ENCODE results near the gene PDE4C. TPM values are rescaled to one million over a fixed set of nuclear protein-coding genes. Genes with fewer than 3 reads are reported as not detected.

PDE4C gene
- total and polyA plus RNA-seq, 9 of the 15 experiments (the other 6 are each of a cell fraction or from before 2014, with no cell fraction given), result 0.04 to 0.91 (median 0.20) TPM; not detected in 1

DNA sequence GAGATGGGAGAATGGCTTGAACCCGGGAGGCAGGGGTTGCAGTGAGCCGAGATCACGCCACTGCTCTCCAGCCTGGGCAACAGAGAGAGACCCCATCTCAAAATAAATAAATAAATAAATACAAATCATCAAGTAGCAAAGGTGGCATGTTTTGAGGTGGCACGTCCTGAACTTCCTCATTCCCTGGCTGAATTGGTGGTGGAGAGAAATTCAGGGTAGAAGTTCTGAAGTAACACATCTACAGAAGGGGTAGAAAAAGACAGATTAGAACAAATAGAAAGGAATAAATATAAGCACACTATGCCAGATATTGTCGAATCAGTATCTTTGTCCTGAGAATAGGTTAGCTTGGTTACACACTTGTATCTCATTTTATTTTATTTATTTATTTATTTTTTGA is 46.3 kb downstream of the PDE4C start:
- intact Hi-C loops (cut with micrococcal nuclease), result no loop called here
- no peak overlapping the region for H3K9ac ChIP-seq (ENCODE audit: insufficient read depth in 1 of 2, low read depth in 2 of 2, low read length in 2 of 2)
- H2AFZ ChIP-seq (ENCODE audit: low read depth, low read length), result no peak overlapping the region
- H3K79me2 ChIP-seq (ENCODE audit: control insufficient read depth, insufficient read depth, low read length), result peaks cover 7% of the 10 kb centered on the region
- in situ Hi-C loops (cut with MboI), result no loop called here
- no TSS peak for BruUV-seq (replicated peaks)
- H3K27me3 ChIP-seq (ENCODE audit: control insufficient read depth in 2 of 2, insufficient read depth in 2 of 2, low read length in 2 of 2), result no peaks in the 10 kb centered on the region
- CTCF ChIA-PET (ENCODE audit: low intra/inter-chr PET ratio), result no interaction called here
- POLR2A ChIA-PET, result interaction anchor here (0.5 to 0.9 kb wide), 2 partner anchors 13 to 45 kb away, joined by 3 read pairs; partner anchors contain the start of gene MPV17L2
- no peak overlapping the region for H3K4me3 ChIP-seq
- peaks cover 34% of the 10 kb centered on the region; the same call in 2 of the 3 replicates for H3K36me3 ChIP-seq (ENCODE audit: control insufficient read depth, insufficient read depth, low read length)
- no peaks in the 10 kb centered on the region for H4K20me1 ChIP-seq (replicated peaks; ENCODE audit: control insufficient read depth, insufficient read depth, low read length)
- TF ChIP-seq SOX6 (IDR thresholded peaks at IDR 0.05), result no peak
- no peak for TF ChIP-seq THAP7 (CRISPR knock-in tag; IDR thresholded peaks at IDR 0.05)
- no peak for TF ChIP-seq ETV5 (CRISPR knock-in tag; IDR thresholded peaks at IDR 0.05; ENCODE audit: low read depth)
- no peak for TF ChIP-seq XRCC3 (IDR thresholded peaks at IDR 0.05)
- TF ChIP-seq ZNF324 (CRISPR knock-in tag; IDR thresholded peaks at IDR 0.05), result no peak
- no peak for TF ChIP-seq ZBTB11 (CRISPR knock-in tag; IDR thresholded peaks at IDR 0.05)
- TF ChIP-seq SNRNP70 (optimal IDR thresholded peaks at IDR 0.05; ENCODE audit: low read depth, low read length), result no peak
- TF ChIP-seq NFIC (IDR thresholded peaks at IDR 0.05), result no peak
- TF ChIP-seq, protein P1, sequence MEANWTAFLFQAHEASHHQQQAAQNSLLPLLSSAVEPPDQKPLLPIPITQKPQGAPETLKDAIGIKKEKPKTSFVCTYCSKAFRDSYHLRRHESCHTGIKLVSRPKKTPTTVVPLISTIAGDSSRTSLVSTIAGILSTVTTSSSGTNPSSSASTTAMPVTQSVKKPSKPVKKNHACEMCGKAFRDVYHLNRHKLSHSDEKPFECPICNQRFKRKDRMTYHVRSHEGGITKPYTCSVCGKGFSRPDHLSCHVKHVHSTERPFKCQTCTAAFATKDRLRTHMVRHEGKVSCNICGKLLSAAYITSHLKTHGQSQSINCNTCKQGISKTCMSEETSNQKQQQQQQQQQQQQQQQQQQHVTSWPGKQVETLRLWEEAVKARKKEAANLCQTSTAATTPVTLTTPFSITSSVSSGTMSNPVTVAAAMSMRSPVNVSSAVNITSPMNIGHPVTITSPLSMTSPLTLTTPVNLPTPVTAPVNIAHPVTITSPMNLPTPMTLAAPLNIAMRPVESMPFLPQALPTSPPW (CRISPR knock-in tag; IDR thresholded peaks at IDR 0.05), result no peak
- TF ChIP-seq, protein P2, sequence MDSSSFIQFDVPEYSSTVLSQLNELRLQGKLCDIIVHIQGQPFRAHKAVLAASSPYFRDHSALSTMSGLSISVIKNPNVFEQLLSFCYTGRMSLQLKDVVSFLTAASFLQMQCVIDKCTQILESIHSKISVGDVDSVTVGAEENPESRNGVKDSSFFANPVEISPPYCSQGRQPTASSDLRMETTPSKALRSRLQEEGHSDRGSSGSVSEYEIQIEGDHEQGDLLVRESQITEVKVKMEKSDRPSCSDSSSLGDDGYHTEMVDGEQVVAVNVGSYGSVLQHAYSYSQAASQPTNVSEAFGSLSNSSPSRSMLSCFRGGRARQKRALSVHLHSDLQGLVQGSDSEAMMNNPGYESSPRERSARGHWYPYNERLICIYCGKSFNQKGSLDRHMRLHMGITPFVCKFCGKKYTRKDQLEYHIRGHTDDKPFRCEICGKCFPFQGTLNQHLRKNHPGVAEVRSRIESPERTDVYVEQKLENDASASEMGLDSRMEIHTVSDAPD (CRISPR knock-in tag; IDR thresholded peaks at IDR 0.05), result no peak
- no peak for TF ChIP-seq ZNF75A (CRISPR knock-in tag; IDR thresholded peaks at IDR 0.05)
- no peak for TF ChIP-seq ARNT (IDR thresholded peaks at IDR 0.05)
- TF ChIP-seq ZNF551 (CRISPR knock-in tag; IDR thresholded peaks at IDR 0.05), result no peak
- TF ChIP-seq RNF2 (IDR thresholded peaks at IDR 0.05), result no peak
- no peak for TF ChIP-seq TCF15 (CRISPR knock-in tag; IDR thresholded peaks at IDR 0.05)
- TF ChIP-seq ZNF239 (CRISPR knock-in tag; IDR thresholded peaks at IDR 0.05), result no peak
- TF ChIP-seq PML (IDR thresholded peaks at IDR 0.05; ENCODE audit: low read length), result no peak
- FAIRE-seq, result no peak
- no peak overlapping the region for H3K4me2 ChIP-seq (ENCODE audit: insufficient read depth, low read length)
- peaks cover 6 to 7% of the 10 kb centered on the region in 2 experiments for H3K4me1 ChIP-seq (replicated peaks in 1 of 2; ENCODE audit: control insufficient read depth in 2 of 2, insufficient read depth in 2 of 2, low read length in 2 of 2)
- DNase-seq (ENCODE audit: extremely low read depth in 1 of 4, low spot score in 3 of 4), result no peak
- H3K27ac ChIP-seq (ENCODE audit: extremely low read depth, low read depth, low read length), result no peak overlapping the region
- WGBS (ENCODE audit: insufficient coverage, low coverage, missing lambda C conversion rate), result 92% methylated on average over 5 of the region's 5 CpGs
- no peaks in the 10 kb centered on the region for H3K9me1 ChIP-seq (ENCODE audit: control insufficient read depth, insufficient read depth, low read length)
- ATAC-seq, result no peak
- no peaks in the 10 kb centered on the region for H3K9me3 ChIP-seq (replicated peaks; ENCODE audit: control insufficient read depth, insufficient read depth, low read depth, low read length)
